Stomach (tissue), 9 donors: ENCODE results near the gene ASB9. TPM values are rescaled to one million over a fixed set of nuclear protein-coding genes. Genes with fewer than 3 reads are reported as not detected.

Experiments used
- DNase-seq, 2 donors: peaks; one replicate each; pipeline versions ENCODE4 v3.0.0 to v3.0.0-alpha.2; 2013 to 2019
- H3K27ac ChIP-seq, 5 donors: fragments of 200-600 bp in 4 of 5; sonication (generic) in 4 of 5; one replicate each; pipeline ENCODE4 v1.5.1; 2013 to 2019; ENCODE audit warnings: mild to moderate bottlenecking in 1 of 5, moderate library complexity in 1 of 5
- H3K27me3 ChIP-seq, 3 donors: fragments of 200-600 bp; sonication (generic); one replicate each; pipeline ENCODE4 v1.5.1; 2017 to 2019; ENCODE audit warnings: mixed run types in 1 of 3
- H3K36me3 ChIP-seq, 4 donors: fragments of 200-600 bp; sonication (generic); 1 replicate in 3 of 4; 2 replicates in 1 of 4; pipeline ENCODE4 v1.5.1; 2016 to 2019
- H3K4me1 ChIP-seq, 4 donors: fragments of 200-600 bp; sonication (generic); one replicate each; pipeline ENCODE4 v1.5.1; 2016 to 2019
- H3K4me3 ChIP-seq, 4 donors: fragments of 200-600 bp; sonication (generic) in 3 of 4; one replicate each; pipeline ENCODE4 v1.5.1; 2016 to 2019; ENCODE audit warnings: mild to moderate bottlenecking in 1 of 4
- H3K9me3 ChIP-seq, 4 donors: fragments of 200-600 bp; sonication (generic); one replicate each; pipeline ENCODE4 v1.5.1; 2016 to 2019
- EP300 ChIP-seq: sonication (generic); formaldehyde crosslinking; IDR thresholded peaks from one replicate; pipeline ENCODE4 v1.6.1; 2017; ENCODE audit warnings: antibody characterized with exemption
- POLR2A ChIP-seq, 4 donors: fragments of 450-650 bp; IDR thresholded peaks; one replicate each; pipeline ENCODE4 v1.6.1; 2016; ENCODE audit warnings: antibody characterized with exemption in 4 of 4, control low read depth in 2 of 4, mild to moderate bottlenecking in 1 of 4, moderate library complexity in 1 of 4
- POLR2AphosphoS5 ChIP-seq, 3 donors: sonication (generic); formaldehyde crosslinking; IDR thresholded peaks; one replicate each; pipeline ENCODE4 v1.6.1; 2016; ENCODE audit warnings: antibody characterized with exemption in 3 of 3
- WGBS, 5 donors: extraction: QIAGEN DNeasy Blood & Tissue Kit in 3 of 5; methylation state at CpG; one replicate each; pipeline versions ENCODE4 v1.1.5 to v1.1.7; 2013 to 2018; 5-methylcytosine and 5-hydroxymethylcytosine counted together
- intact Hi-C: fragments of 100-400 bp; cut with DNase I; formaldehyde crosslinking; loops from one replicate; pipeline ENCODE4 v1.15.1; 2023; ENCODE audit warnings: low total_unique reads
- polyA plus RNA-seq, 3 donors: library from polyadenylated mRNA; stranded (reverse); fragments of 200-250 nt; gene quantifications; one replicate each; pipeline ENCODE4 v1.2.3, GENCODE V29; 2013
- total RNA-seq, 5 donors: library from RNA; depleted of rRNA; stranded (reverse); fragments of >200 nt; gene quantifications; one replicate each; pipeline versions ENCODE4 v1.1.0 to v1.2.3, GENCODE V29; 2014 to 2016
- TF ChIP-seq, protein P1 (sequence below), 7 experiments: fragments of 450-650 bp in 4 of 7; fragments of 200-600 bp in 3 of 7; sonication (generic) in 3 of 7; IDR thresholded peaks; one replicate each; pipeline ENCODE4 v1.5.1; 2016 to 2019; ENCODE audit warnings: antibody characterized with exemption in 7 of 7, control low read depth in 2 of 7, mild to moderate bottlenecking in 1 of 7
- donor health status: healthy with polysubstance abuse.
- donor health status: Bipolar disorder and iron deficiency.
- donor health status: healthy.

Gene ASB9
- total and polyA plus RNA-seq, 8 donors: 1.6 to 201 (median 4.8) TPM

DNA sequence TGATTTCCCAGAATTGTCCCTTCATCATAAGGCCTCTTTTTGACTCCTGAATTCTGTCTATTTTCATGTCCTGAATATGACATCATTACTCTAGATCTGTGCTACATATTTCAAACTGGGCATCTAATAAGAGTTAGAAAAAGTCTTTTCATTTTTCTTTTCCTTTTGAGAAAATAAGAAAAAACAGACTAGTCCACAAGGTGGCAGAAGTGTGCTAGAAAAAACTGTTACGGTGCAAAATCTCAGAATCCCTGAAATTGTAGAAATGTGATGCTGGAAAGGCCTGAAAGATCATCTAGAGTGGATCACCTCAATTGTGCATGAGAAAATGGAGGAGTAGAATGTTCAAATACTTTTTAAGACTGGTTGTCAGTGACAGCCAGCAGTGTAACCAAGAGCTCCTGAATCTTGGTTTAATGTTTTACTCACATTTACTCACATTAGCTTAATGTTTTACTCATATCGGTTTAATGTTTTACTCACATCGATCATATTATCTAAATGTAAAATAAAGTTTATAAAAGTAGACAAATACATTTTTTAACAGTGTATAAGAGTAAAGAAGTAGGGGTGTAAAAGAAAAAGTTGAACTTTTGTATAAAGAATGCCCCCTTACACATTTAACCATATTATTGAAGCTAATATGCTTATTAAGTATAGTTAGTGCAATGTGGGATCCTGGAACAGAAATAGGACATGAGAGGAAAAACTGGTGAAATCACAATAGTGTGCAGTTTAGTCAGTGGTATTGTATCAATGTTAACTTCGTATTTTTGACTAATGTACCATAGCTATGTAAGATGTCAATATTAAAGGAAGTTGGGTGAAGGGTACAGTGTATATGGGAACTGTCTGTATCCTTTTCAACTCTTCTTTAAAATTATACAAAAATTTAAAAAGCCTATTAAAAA is 30.3 kb upstream of the ASB9 start:
- Histone ChIP-seq H3K27me3 (no peaks in the 10 kb centered on the region), H3K4me3 (no peak overlapping the region), H3K27ac (peak overlapping the region; percentile 21 to 68 (median 51)), H3K9me3 (no peaks in the 10 kb centered on the region), H3K4me1 (peaks cover 0 to 13% (median 4%) of the 10 kb centered on the region in 4 donors), H3K36me3 (no peaks in the 10 kb centered on the region)
- intact Hi-C loops: no loop called here
- peak in 1 of 2 donors; percentile 44 for DNase-seq
- TF ChIP-seq, protein P1, sequence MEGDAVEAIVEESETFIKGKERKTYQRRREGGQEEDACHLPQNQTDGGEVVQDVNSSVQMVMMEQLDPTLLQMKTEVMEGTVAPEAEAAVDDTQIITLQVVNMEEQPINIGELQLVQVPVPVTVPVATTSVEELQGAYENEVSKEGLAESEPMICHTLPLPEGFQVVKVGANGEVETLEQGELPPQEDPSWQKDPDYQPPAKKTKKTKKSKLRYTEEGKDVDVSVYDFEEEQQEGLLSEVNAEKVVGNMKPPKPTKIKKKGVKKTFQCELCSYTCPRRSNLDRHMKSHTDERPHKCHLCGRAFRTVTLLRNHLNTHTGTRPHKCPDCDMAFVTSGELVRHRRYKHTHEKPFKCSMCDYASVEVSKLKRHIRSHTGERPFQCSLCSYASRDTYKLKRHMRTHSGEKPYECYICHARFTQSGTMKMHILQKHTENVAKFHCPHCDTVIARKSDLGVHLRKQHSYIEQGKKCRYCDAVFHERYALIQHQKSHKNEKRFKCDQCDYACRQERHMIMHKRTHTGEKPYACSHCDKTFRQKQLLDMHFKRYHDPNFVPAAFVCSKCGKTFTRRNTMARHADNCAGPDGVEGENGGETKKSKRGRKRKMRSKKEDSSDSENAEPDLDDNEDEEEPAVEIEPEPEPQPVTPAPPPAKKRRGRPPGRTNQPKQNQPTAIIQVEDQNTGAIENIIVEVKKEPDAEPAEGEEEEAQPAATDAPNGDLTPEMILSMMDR (IDR thresholded peaks at IDR 0.05): peak in 3 of 7 experiments; percentile 25 to 33 (median 28)
- no peak for TF ChIP-seq POLR2A (IDR thresholded peaks at IDR 0.05)
- WGBS, 5 donors: 22 to 34% (median 26%) methylated on average over 4 of the region's 4 CpGs

DNA sequence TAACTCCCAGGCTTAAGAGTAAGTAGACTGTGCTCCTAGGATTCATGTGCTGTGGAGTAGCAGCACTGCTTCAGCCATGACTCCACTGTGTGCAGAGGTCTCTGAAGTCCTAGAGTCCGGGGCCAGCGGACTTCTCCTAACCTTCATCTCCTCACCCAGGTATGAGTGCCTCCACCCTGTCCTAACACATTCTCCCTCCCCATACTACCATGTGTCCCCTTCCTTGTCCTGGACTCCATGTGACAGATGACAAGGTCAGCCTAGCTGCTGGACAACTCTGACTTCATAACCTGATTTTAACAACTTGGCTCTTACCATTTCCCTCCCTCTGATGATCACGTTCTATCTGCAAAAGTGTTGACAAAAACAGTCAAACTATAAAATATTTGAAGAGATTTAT is 28.9 kb upstream of the ASB9 start:
- peak overlapping the region; percentile 21 to 46 (median 32) for H3K27ac ChIP-seq
- TF ChIP-seq POLR2AphosphoS5 (IDR thresholded peaks at IDR 0.05) (no peak), POLR2A (IDR thresholded peaks at IDR 0.05) (no peak), EP300 (no peak)
- DNase-seq: no peak
- no peaks in the 10 kb centered on the region for H3K9me3 ChIP-seq
- H3K4me1 ChIP-seq: peaks cover 0 to 13% (median 4%) of the 10 kb centered on the region in 4 donors
- no peaks in the 10 kb centered on the region for H3K36me3 ChIP-seq
- H3K27me3 ChIP-seq: no peaks in the 10 kb centered on the region
- no peak overlapping the region for H3K4me3 ChIP-seq
- WGBS, 5 donors: 50 to 82% (median 70%) methylated on average over 1 to 3 of the region's 3 CpGs
- intact Hi-C loops: no loop called here

DNA sequence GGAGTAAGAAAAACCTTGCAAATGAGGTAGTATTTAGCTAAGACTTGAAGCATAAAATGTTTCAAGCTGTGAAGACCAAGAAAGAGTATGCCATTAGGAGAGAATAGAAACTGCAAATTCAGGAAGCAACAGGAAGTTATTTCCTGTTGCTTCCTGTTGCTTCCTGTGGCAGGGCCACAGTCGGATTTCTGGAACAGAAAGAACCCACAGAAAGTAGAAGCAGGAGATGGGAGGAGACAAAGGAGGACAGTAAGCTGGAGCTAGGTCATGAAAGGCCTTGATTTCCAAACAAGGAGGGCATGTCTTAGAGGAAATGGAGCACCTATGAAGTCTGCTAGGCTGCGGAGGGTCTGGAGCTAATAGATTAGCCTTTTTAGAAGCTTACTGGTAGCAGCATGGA is 28.3 kb upstream of the ASB9 start:
- WGBS, 5 donors: 50 to 72% (median 56%) methylated on average over 2 of the region's 2 CpGs
- no peaks in the 10 kb centered on the region for H3K9me3 ChIP-seq
- intact Hi-C loops: no loop called here
- H3K4me3 ChIP-seq: no peak overlapping the region
- no peaks in the 10 kb centered on the region for H3K27me3 ChIP-seq
- DNase-seq: peak in 1 of 2 donors; percentile 9
- TF ChIP-seq POLR2AphosphoS5 (IDR thresholded peaks at IDR 0.05) (no peak), POLR2A (IDR thresholded peaks at IDR 0.05) (no peak), EP300 (no peak)
- TF ChIP-seq, protein P1 (IDR thresholded peaks at IDR 0.05): no peak
- H3K4me1 ChIP-seq: peaks cover 0 to 13% (median 4%) of the 10 kb centered on the region in 4 donors
- no peaks in the 10 kb centered on the region for H3K36me3 ChIP-seq
- peak overlapping the region in 4 of 5 donors; percentile 21 to 44 (median 30) for H3K27ac ChIP-seq

DNA sequence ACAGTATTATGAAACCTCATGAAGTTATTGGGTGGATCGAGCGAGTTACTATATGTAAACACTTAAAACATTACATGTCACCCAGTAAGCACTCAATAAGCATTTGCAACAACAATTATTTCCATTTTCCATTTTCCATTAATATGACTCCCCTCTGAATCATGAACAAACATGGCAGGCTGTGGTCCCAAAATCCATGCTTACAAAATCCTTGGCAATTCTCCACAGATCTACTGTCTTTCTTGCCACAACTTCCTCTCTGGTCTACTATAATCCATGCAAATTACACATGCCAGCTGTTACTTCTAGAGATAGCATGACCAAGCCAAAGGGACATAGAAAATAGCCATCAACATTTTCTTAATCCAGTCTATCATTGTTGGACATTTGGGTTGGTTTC is 23.6 kb upstream of the ASB9 start:
- no peak for DNase-seq
- no peak overlapping the region for H3K27ac ChIP-seq
- intact Hi-C loops: no loop called here
- WGBS, 5 donors: 84 to 100% (median 89%) methylated on average over 2 of the region's 2 CpGs
- H3K36me3 ChIP-seq: no peaks in the 10 kb centered on the region
- no peaks in the 10 kb centered on the region for H3K27me3 ChIP-seq
- no peak overlapping the region for H3K4me3 ChIP-seq
- no peaks in the 10 kb centered on the region for H3K4me1 ChIP-seq
- no peaks in the 10 kb centered on the region for H3K9me3 ChIP-seq
- no peak for TF ChIP-seq EP300
- no peak for TF ChIP-seq POLR2AphosphoS5 (IDR thresholded peaks at IDR 0.05)
- TF ChIP-seq, protein P1 (IDR thresholded peaks at IDR 0.05): no peak
- no peak for TF ChIP-seq POLR2A (IDR thresholded peaks at IDR 0.05)

DNA sequence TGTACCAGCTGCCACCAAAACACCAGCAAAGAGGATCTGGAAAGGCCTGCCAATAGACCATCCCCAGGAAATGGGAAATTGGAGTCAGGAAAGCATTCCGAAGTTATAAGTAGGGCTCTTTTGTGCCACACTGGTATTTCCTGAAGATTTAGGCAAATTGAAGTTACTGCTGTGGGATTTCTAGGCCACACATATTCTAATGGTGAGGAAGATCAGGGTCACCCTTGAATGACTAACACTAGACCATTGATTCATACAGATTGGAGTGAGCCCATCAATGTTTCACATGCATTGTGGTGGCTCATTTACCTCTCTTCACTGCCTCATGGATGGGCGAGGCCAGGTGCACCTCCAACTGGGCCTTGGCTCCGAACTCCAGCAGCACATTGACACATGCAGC is 23.0 kb upstream of the ASB9 start:
- Histone ChIP-seq H3K9me3 (no peaks in the 10 kb centered on the region), H3K27me3 (no peaks in the 10 kb centered on the region), H3K36me3 (no peaks in the 10 kb centered on the region), H3K27ac (peak overlapping the region in 1 of 5 donors; percentile 15), H3K4me3 (no peak overlapping the region), H3K4me1 (no peaks in the 10 kb centered on the region)
- WGBS, 5 donors: 70 to 92% (median 79%) methylated on average over 2 to 3 of the region's 3 CpGs
- intact Hi-C loops: no loop called here
- DNase-seq: no peak
- TF ChIP-seq POLR2AphosphoS5 (IDR thresholded peaks at IDR 0.05): no peak
- no peak for TF ChIP-seq POLR2A (IDR thresholded peaks at IDR 0.05)
- TF ChIP-seq EP300: no peak
- TF ChIP-seq, protein P1 (IDR thresholded peaks at IDR 0.05): no peak
